Esophagus (tissue), 2 donors: ENCODE results near the gene SEPHS2. TPM values are rescaled to one million over a fixed set of nuclear protein-coding genes. Genes with fewer than 3 reads are reported as not detected.
"Not testable (repeated sequence)": the region's sequence is repeated elsewhere in the genome, so short reads cannot be mapped to it uniquely, and the experiment has no call there.

Source experiments
- H3K27ac ChIP-seq, 2 donors: one replicate each; pipeline ENCODE4 v1.5.1; 2013; ENCODE audit warnings: low read depth in 2 of 2, mild to moderate bottlenecking in 2 of 2, inconsistent platforms in 1 of 2, low read length in 1 of 2, moderate library complexity in 1 of 2
- H3K27me3 ChIP-seq, 2 donors: one replicate each; pipeline ENCODE4 v1.6.1; 2013; ENCODE audit warnings: low read length in 2 of 2, control low read depth in 1 of 2, mild to moderate bottlenecking in 1 of 2; ENCODE audit not compliant: insufficient read depth in 2 of 2, control insufficient read depth in 1 of 2
- H3K36me3 ChIP-seq, 2 donors: one replicate each; pipeline ENCODE4 v1.6.1; 2013; ENCODE audit warnings: low read length in 1 of 2; ENCODE audit not compliant: control insufficient read depth in 2 of 2, insufficient read depth in 2 of 2
- H3K4me1 ChIP-seq, 2 donors: one replicate each; pipeline ENCODE4 v1.6.1; 2013; ENCODE audit warnings: low read length in 1 of 2; ENCODE audit not compliant: control insufficient read depth in 2 of 2, insufficient read depth in 2 of 2
- H3K4me3 ChIP-seq, 2 donors: one replicate each; pipeline ENCODE4 v1.5.1; 2013; ENCODE audit warnings: low read length in 2 of 2, mild to moderate bottlenecking in 2 of 2, low read depth in 1 of 2, moderate library complexity in 1 of 2
- H3K9me3 ChIP-seq, 2 donors: one replicate each; pipeline ENCODE4 v1.6.1; 2013; ENCODE audit warnings: mild to moderate bottlenecking in 2 of 2, low read depth in 1 of 2, low read length in 1 of 2, moderate library complexity in 1 of 2; ENCODE audit not compliant: control insufficient read depth in 2 of 2, insufficient read depth in 1 of 2
- WGBS, 2 donors: extraction: QIAGEN DNeasy Blood & Tissue Kit; methylation state at CpG; one replicate each; pipeline ENCODE4 v1.1.7; 2013; 5-methylcytosine and 5-hydroxymethylcytosine counted together
- polyA plus RNA-seq, 2 donors: library from polyadenylated mRNA; stranded (reverse); fragments of 200-250 nt; gene quantifications; one replicate each; pipeline ENCODE4 v1.2.3, GENCODE V29; 2013
- donor health status: healthy with polysubstance abuse.
- donor health status: Bipolar disorder and iron deficiency.

Gene SEPHS2
- polyA plus RNA-seq, 2 donors, result 11.8 to 21.5 TPM

GRCh38 chr16:30456302-30456701 lies 10.6 kb upstream of the SEPHS2 start:
- Histone ChIP-seq H3K4me1 (no peaks in the 10 kb centered on the region), H3K4me3 (no peak overlapping the region), H3K9me3 (no peaks in the 10 kb centered on the region), H3K36me3 (no peaks in the 10 kb centered on the region), H3K27me3 (no peaks in the 10 kb centered on the region), H3K27ac (no peak overlapping the region)
- 84% methylated on average over 1 of the region's 1 CpG for WGBS, 2 donors

GRCh38 chr16:30452709-30453580 lies 7.3 kb upstream of the SEPHS2 start:
- H3K4me1 ChIP-seq, H3K27me3 ChIP-seq, H3K36me3 ChIP-seq, H3K27ac ChIP-seq, H3K9me3 ChIP-seq, H3K4me3 ChIP-seq: not testable (repeated sequence)
- 72 to 80% methylated on average over 20 of the region's 20 CpGs for WGBS, 2 donors

GRCh38 chr16:30449116-30449435 lies 3.4 kb upstream of the SEPHS2 start:
- no peaks in the 10 kb centered on the region for H3K27me3 ChIP-seq
- no peaks in the 10 kb centered on the region for H3K9me3 ChIP-seq
- H3K36me3 ChIP-seq, result no peaks in the 10 kb centered on the region
- no peak overlapping the region for H3K27ac ChIP-seq
- WGBS, 2 donors, result 88 to 96% methylated on average over 3 of the region's 3 CpGs
- H3K4me3 ChIP-seq, result no peak overlapping the region
- H3K4me1 ChIP-seq, result peaks cover 0 to 12% of the 10 kb centered on the region in 2 donors

GRCh38 chr16:30447512-30448226 lies 2.0 kb upstream of the SEPHS2 start:
- no peaks in the 10 kb centered on the region for H3K9me3 ChIP-seq
- H3K36me3 ChIP-seq, result no peaks in the 10 kb centered on the region
- 73 to 86% methylated on average over 12 of the region's 12 CpGs for WGBS, 2 donors
- H3K27me3 ChIP-seq, result no peaks in the 10 kb centered on the region
- H3K4me3 ChIP-seq, result no peak overlapping the region
- H3K27ac ChIP-seq, result no peak overlapping the region
- H3K4me1 ChIP-seq, result peaks cover 0 to 12% of the 10 kb centered on the region in 2 donors

- peaks cover 0 to 12% of the 10 kb centered on the region in 2 donors for H3K4me1 ChIP-seq
- H3K36me3 ChIP-seq, result no peaks in the 10 kb centered on the region
- no peaks in the 10 kb centered on the region for H3K9me3 ChIP-seq
- no peaks in the 10 kb centered on the region for H3K27me3 ChIP-seq
- WGBS, 2 donors, result 78 to 82% methylated on average over 10 of the region's 10 CpGs
- peak overlapping the region in 1 of 2 donors; percentile 93 for H3K27ac ChIP-seq
- peak overlapping the region; percentile 10 to 93 for H3K4me3 ChIP-seq
Observed at GRCh38 chr16:30446203-30446595, 525 bp upstream of the SEPHS2 start.

GRCh38 chr16:30445149-30445407 lies 596 bp downstream of the SEPHS2 start:
- H3K27me3 ChIP-seq, result no peaks in the 10 kb centered on the region
- H3K27ac ChIP-seq, result peak overlapping the region; percentile 93 to 97
- H3K9me3 ChIP-seq, result no peaks in the 10 kb centered on the region
- no peaks in the 10 kb centered on the region for H3K36me3 ChIP-seq
- 21 to 23% methylated on average over 11 of the region's 11 CpGs for WGBS, 2 donors
- H3K4me3 ChIP-seq, result peak overlapping the region; percentile 61 to 93
- peaks cover 0 to 12% of the 10 kb centered on the region in 2 donors for H3K4me1 ChIP-seq

- 92% methylated on average over 29 of the region's 29 CpGs for WGBS, 2 donors
- H3K4me3 ChIP-seq, result peak overlapping the region; percentile 61 to 93
- peaks cover 0 to 12% of the 10 kb centered on the region in 2 donors for H3K4me1 ChIP-seq
- no peaks in the 10 kb centered on the region for H3K9me3 ChIP-seq
- no peaks in the 10 kb centered on the region for H3K27me3 ChIP-seq
- H3K36me3 ChIP-seq, result no peaks in the 10 kb centered on the region
- H3K27ac ChIP-seq, result peak overlapping the region; percentile 93 to 97
Observed at GRCh38 chr16:30444231-30445148, 1.2 kb downstream of the SEPHS2 start.

GRCh38 chr16:30443631-30444030 lies 2.0 kb downstream of the SEPHS2 start:
- Histone ChIP-seq H3K4me3 (no peak overlapping the region), H3K9me3 (no peaks in the 10 kb centered on the region), H3K4me1 (peaks cover 0 to 12% of the 10 kb centered on the region in 2 donors), H3K36me3 (no peaks in the 10 kb centered on the region), H3K27ac (no peak overlapping the region), H3K27me3 (no peaks in the 10 kb centered on the region)
- WGBS, 2 donors, result 71 to 89% methylated on average over 2 of the region's 2 CpGs

- Histone ChIP-seq H3K36me3 (no peaks in the 10 kb centered on the region), H3K4me1 (peaks cover 0 to 8% of the 10 kb centered on the region in 2 donors)
- WGBS, 2 donors, result 81 to 84% methylated on average over 6 of the region's 6 CpGs
Observed at GRCh38 chr16:30439720-30440348, 5.8 kb downstream of the SEPHS2 start.

More at GRCh38 chr16:30439720-30440348, 5.8 kb downstream of the SEPHS2 start:
- no peak overlapping the region for H3K27ac ChIP-seq
- no peaks in the 10 kb centered on the region for H3K9me3 ChIP-seq
- H3K4me3 ChIP-seq, result no peak overlapping the region
- no peaks in the 10 kb centered on the region for H3K27me3 ChIP-seq
